ENCODE results near the gene PRPF39. TPM values are rescaled to one million over a fixed set of nuclear protein-coding genes. Genes with fewer than 3 reads are reported as not detected.

PRPF39 gene
- total RNA-seq, 1 donor from 2014 or later, result 29.7 TPM

GRCh38 chr14:45084946-45085346 is 1.0 kb downstream of the PRPF39 start:
- Histone ChIP-seq H3K4me1 (peaks cover 56% of the 10 kb centered on the region), H3K27me3 (no peaks in the 10 kb centered on the region), H3K36me3 (no peaks in the 10 kb centered on the region), H3K4me3 (peak overlapping the region; percentile 67 to 79), H3K27ac (peak overlapping the region; percentile 88), H3K9me3 (no peaks in the 10 kb centered on the region)
- TF ChIP-seq CTCF (IDR thresholded peaks at IDR 0.05), result no peak
- no peak for TF ChIP-seq POLR2A (IDR thresholded peaks at IDR 0.05)
- no peak for TF ChIP-seq POLR2AphosphoS5 (IDR thresholded peaks at IDR 0.05; ENCODE audit: insufficient read depth in 1 of 2, low read depth in 1 of 2)
- intact Hi-C loops (cut with DNase I), result no loop called here
- no peak for DNase-seq (ENCODE audit: extremely low spot score in 2 of 2)

GRCh38 chr14:45089813-45090212 is 5.9 kb downstream of the PRPF39 start:
- no peaks in the 10 kb centered on the region for H3K9me3 ChIP-seq
- DNase-seq (ENCODE audit: extremely low spot score in 2 of 2), result no peak
- no peak overlapping the region for H3K4me3 ChIP-seq
- intact Hi-C loops (cut with DNase I), result no loop called here
- H3K36me3 ChIP-seq, result no peaks in the 10 kb centered on the region
- no peaks in the 10 kb centered on the region for H3K27me3 ChIP-seq
- TF ChIP-seq POLR2A (IDR thresholded peaks at IDR 0.05) (no peak), POLR2AphosphoS5 (IDR thresholded peaks at IDR 0.05; ENCODE audit: insufficient read depth in 1 of 2, low read depth in 1 of 2) (peak in 1 of 2 donors; percentile 36), CTCF (IDR thresholded peaks at IDR 0.05) (no peak)
- H3K27ac ChIP-seq, result no peak overlapping the region
- peaks cover 59% of the 10 kb centered on the region for H3K4me1 ChIP-seq

GRCh38 chr14:45091710-45092109 is 7.8 kb downstream of the PRPF39 start:
- Histone ChIP-seq H3K27ac (no peak overlapping the region), H3K36me3 (peaks cover 0 to 8% of the 10 kb centered on the region in 2 donors), H3K4me1 (peaks cover 40% of the 10 kb centered on the region), H3K9me3 (no peaks in the 10 kb centered on the region), H3K27me3 (no peaks in the 10 kb centered on the region), H3K4me3 (no peak overlapping the region)
- intact Hi-C loops (cut with DNase I), result no loop called here
- no peak for DNase-seq (ENCODE audit: extremely low spot score in 2 of 2)
- TF ChIP-seq CTCF (IDR thresholded peaks at IDR 0.05) (no peak), POLR2AphosphoS5 (IDR thresholded peaks at IDR 0.05; ENCODE audit: insufficient read depth in 1 of 2, low read depth in 1 of 2) (no peak), POLR2A (IDR thresholded peaks at IDR 0.05) (no peak)

- Histone ChIP-seq H3K9me3 (no peaks in the 10 kb centered on the region), H3K27me3 (no peaks in the 10 kb centered on the region), H3K27ac (no peak overlapping the region), H3K4me1 (peaks cover 15% of the 10 kb centered on the region), H3K4me3 (no peak overlapping the region), H3K36me3 (peaks cover 0 to 23% of the 10 kb centered on the region in 2 donors)
- TF ChIP-seq POLR2AphosphoS5 (IDR thresholded peaks at IDR 0.05; ENCODE audit: insufficient read depth in 1 of 2, low read depth in 1 of 2) (no peak), POLR2A (IDR thresholded peaks at IDR 0.05) (no peak), CTCF (IDR thresholded peaks at IDR 0.05) (no peak)
- intact Hi-C loops (cut with DNase I), result no loop called here
- no peak for DNase-seq (ENCODE audit: extremely low spot score in 2 of 2)
Observed at GRCh38 chr14:45094275-45094674, 10.4 kb downstream of the PRPF39 start.

- Histone ChIP-seq H3K27me3 (no peaks in the 10 kb centered on the region), H3K36me3 (peaks cover 0 to 32% of the 10 kb centered on the region in 2 donors), H3K27ac (no peak overlapping the region), H3K9me3 (no peaks in the 10 kb centered on the region), H3K4me3 (no peak overlapping the region), H3K4me1 (peaks cover 10% of the 10 kb centered on the region)
- no peak for DNase-seq (ENCODE audit: extremely low spot score in 2 of 2)
- intact Hi-C loops (cut with DNase I), result no loop called here
- no peak for TF ChIP-seq POLR2AphosphoS5 (IDR thresholded peaks at IDR 0.05; ENCODE audit: insufficient read depth in 1 of 2, low read depth in 1 of 2)
Observed at GRCh38 chr14:45095143-45095542, 11.2 kb downstream of the PRPF39 start.
